Effector CD8-positive, alpha-beta T cell (primary cell): ENCODE results near the gene TAF4B.
"Not testable (repeated sequence)": the region's sequence is repeated elsewhere in the genome, so short reads cannot be mapped to it uniquely, and the experiment has no call there.

ENCODE experiments used
- DNase-seq: peaks from one replicate; lab custom pipeline; 2025; lab: John Stamatoyannopoulos, UW

TAF4B gene

DNA sequence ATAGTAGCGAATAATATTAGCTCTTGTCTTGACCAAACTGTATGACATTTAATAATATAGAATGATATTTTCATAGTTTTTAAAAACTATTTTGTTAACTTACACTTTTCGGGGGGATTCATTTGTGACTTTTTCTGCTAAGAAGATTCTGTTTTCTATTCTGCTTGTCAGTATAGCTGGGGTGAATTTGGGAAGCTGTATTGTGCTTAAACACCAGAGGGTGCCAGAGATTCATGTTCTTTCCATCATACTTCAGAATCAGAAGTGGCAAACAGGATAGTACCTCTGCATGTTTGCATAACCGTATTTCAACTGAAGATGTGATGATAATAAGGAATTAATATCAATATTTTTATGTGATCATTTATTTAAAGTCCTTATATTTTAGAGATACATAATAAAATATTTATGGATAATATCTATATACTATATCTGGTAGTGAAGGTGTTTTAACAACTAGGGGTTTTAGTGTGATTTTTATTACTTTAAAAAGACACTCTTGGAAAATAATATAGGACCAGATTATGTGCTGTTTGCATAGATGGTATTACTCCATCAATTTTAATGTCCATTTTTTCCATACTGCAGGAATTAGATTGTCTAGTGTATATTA lies 81.0 kb downstream of the TAF4B start:
- DNase-seq = no peak

DNA sequence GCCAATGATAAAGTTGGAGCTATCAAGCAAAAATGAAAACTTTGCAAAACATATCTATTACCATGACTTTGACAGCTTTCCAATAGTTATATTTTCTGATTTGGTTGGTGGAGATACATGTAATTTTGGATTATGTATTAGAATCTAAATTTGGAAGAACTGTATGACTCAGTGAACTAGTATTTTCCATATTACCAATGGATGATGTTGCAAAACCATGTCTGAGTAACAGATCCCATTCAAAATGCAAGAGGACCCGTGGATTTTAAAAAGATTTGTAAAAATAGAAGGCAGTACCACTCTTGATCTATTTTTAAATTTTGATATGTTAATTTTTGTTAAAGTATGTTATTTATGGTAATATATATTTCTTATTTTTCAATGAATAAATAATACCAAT lies 83.0 kb downstream of the TAF4B start:
- no peak for DNase-seq

DNA sequence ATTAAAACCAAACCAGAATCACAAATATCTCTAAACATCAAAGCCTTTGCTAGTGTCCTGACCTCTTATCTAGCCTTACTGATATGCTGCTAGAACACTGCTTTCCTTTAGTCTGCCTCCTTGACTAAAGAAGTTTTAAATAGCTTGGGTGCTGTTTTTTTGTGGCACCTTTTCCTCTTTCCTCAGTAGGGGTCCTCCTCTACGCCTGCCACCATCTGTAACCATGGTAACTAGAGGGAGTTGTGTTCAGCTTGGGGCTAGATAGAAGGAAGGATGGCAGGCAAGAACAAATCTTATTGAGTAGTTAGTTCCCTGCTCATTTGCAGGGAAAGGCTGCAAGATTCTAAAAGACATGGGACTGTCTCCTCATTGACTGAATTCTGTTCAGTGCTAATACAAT lies 86.0 kb downstream of the TAF4B start:
- DNase-seq = no peak

DNA sequence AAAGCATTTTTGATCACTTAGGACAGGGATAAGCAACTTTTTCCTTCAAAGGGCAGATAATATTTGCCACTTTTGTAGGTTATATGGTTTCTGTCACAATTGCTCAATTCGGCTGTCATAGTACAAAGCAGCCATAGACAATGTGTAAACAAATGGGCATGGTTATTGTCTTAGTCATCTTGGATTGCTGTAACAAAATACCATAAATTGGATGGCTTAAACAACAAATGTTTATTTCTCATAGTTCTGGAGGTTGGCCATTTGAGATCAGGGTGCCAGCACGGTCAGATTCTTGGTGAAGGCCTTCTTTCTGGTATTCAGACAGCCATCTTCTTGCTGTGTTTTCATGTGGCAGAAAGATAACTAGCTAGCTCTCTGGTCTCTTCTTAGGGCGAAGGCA lies 91.2 kb downstream of the TAF4B start:
- no peak for DNase-seq

DNA sequence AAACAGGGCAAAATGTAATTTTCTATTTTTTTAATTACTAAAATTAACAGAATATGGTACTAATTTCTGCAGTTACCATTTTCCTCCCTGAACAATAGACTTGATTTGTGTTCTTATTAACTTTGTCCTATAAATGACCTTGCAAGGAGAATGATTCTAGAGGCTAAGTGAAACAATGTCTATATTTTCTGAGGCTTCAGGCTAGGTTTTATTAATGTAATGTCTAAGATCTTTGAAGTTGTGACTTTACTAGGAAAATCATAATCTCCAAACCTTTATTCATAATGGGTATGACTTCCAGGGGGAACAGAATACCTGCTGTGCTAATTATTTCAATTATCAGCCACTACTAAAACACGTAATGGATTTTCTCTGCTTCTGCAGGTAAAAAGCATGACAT lies 94.4 kb downstream of the TAF4B start:
- no peak for DNase-seq

DNA sequence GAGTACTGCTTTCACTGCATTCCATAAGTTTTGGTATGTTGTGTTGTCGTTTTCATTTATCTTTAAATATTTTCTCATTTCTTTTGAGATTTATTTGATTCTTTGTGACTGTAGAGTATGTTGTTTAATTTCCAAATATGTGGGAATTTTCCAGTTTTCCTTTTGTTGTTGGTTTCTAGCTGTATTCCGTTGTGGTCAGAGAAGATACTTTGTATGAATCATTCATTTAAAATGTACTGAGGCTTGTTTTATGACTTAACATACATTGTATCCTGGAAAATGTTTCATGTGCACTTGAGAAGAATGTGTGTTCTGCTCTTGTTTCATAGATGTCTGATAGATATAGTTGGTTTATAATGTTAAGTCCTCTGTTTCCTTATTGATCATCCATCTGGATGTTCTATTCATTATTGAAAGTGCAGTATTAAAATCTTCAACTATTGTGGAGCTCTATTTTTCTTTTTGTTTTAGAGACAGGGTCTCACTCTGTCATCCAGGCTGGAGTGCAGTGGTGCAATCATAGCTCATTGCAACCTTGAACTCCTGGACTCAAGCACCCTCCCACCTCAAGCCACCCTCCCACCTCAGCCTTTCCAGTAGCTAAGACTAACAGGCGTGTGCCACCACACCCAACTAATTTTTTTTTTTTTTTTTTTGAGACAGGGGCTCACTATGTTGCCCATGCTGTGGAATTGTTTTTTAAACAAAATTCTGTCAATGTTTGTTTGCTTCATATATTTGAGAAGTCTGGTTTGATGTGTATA lies 96.8 kb downstream of the TAF4B start:
- no peak for DNase-seq

DNA sequence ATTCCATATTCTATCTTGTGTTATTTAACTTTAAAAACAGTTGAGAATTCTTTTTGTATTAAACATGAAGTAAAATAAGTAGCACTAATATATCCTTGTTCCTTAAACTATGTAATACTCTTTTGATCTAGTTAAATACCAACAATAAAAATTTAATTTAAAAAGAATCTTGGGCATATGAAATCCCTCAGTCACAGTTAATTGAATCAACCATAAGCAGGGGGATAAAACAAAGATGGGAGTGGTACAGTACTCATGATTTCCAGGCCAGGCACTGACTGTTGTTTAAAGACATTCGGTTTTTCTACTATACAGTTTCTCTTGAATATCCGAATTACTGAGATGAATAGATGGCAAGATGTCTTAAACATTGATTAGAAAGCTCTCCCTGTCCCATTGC lies 99.5 kb downstream of the TAF4B start:
- DNase-seq = no peak

DNA sequence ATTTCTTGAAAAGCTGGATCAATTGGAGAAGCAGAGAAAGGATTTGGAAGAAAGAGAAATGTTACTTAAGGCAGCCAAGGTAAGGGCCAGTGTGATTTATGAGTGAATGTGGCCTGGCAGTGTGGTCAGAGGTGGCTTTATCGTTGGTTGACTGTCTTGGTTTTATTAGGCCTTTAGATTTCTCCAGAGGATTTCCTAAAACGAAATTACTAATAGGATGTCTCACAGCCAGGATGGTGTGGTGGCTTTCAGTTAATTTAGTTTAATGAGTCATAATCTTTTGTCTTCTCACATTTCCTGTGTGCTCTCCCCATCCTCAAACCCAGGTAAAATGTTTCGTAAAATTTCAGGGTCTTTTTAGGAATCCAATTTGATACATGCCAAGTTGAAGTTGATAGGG lies 100.8 kb downstream of the TAF4B start:
- DNase-seq = no peak

DNA sequence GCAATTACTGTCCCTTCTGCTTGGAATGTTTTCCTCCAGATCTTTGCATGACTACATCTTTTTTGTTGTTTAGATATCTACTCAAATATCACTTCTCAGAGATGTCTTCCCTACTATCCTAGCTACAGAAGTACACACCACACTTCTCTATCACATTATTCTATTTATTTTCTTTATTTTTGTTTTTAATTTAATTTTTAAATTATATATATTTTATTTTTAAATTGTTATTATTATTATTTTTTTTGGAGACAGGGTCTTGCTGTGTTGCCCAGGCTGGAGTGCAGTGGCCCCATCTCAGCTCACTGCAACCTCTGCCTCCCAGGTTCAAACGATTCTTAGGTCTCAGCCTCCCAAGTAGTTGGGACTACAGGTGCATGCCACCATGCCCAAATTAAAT lies 106.7 kb downstream of the TAF4B start:
- DNase-seq = no peak

DNA sequence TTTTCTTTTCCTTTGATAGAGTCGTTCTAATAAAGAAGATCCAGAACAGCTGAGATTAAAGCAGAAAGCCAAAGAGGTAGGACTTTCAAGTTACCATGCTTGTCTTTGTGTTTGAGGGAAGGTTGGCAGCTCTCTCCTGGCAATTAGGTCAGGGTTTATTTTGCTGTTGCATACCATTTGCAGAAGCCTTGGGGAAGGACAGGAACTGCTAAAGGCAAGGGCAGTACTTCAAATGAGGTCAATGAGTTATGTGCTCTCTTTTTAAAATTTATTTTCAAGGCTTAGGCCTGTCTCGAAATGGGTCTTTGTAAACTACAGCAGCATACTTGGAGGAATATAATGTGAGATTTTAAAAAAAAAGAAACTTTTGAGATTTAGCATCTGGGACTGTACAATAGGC lies 108.9 kb downstream of the TAF4B start:
- DNase-seq = no peak

DNA sequence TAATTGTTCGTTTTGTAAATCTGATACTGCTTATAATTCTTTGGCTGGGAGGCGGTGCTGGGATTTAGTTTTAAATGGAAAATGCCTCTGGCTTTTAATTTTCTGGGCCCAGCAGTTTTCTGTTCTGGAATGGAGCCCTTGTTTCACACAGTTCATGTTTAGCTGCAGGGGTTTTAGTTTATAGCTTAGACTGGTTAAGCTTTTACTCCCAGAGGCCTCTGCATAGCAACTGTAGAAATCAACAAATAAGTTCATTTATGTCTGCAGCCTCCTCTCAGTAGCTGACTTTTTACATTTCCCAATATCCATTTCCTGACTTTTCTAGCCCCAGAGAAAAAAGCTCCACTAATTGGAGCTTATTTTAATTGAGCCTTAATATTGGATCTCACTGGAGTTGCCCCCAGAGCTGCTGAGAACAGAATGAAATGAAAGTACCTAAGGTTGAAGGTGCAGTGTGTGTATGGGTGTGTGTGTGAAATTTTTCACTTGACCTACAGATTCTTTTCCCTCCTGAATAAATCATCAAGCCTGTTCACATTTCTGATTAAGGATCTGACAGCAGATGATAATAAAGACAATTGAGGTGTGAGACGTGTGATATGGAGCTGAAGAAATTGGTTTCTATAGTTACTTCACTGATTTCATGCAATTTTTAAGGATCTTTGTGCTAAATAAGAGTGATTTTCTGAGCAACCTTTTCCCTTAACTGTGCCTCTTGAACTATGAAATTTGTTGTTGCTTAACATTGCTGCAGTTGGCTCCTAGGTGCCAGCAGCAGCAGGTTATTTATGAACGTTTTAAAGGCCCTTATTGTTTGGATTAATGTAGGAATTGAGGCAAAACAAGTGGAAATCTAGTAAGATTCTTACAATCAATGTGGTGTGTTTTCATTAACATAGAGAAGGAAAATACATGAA lies 109.6 kb downstream of the TAF4B start:
- DNase-seq = no peak

DNA sequence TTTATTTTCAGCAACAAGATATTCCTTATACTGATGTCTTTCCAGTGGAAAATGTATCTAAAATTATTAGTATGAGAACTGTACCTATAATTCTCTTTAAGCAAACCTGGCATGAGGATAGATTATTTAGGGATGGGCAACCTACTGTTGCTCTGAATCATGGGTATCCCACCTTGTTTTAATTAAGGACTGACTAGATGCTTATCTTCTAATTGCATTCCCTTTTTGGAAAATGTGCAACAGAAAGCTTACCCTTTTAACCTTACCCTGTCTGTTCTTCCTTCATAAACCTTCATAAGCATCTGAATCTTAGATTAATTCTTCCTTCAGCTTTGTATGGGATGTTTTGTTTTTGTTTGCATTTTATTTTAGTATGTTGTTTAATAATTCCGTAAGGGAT lies 110.3 kb downstream of the TAF4B start:
- DNase-seq = no peak

DNA sequence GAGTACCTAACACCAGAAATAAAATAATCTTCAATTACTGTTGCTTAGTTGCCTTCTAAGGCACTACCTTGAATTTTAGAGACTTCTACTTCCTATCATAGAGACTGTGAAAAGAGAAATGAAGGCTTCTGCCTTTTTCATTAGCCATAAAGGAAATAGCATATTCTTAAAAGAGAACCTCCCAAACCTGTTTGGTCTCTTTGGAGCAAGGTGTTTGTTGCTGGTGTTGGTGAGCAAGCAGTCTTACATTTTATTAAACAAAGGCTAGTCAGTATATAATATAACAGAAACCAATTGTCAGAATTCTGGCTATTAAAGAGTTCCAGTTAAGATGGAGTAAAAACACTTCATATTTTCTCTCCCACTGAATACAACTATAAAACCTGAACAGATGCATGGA lies 116.4 kb downstream of the TAF4B start:
- no peak for DNase-seq

DNA sequence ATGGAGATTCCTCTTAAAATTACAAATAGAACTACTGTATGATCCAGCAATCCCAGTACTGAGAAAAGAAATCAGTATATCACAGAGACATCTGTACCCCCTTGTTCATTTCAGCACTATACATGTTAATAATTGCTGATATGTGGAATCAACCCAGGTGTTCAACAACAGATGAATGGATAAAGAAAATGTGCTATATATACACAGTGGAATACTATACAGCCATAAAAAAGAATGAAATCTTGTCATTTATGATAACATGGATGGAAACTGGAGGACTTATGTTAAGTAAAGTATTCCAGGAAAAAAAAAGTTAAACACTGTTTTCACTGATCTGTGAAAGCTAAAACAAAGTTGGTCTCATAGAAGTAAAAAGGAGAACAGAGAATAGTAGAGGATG lies 124.7 kb downstream of the TAF4B start:
- DNase-seq = no peak

DNA sequence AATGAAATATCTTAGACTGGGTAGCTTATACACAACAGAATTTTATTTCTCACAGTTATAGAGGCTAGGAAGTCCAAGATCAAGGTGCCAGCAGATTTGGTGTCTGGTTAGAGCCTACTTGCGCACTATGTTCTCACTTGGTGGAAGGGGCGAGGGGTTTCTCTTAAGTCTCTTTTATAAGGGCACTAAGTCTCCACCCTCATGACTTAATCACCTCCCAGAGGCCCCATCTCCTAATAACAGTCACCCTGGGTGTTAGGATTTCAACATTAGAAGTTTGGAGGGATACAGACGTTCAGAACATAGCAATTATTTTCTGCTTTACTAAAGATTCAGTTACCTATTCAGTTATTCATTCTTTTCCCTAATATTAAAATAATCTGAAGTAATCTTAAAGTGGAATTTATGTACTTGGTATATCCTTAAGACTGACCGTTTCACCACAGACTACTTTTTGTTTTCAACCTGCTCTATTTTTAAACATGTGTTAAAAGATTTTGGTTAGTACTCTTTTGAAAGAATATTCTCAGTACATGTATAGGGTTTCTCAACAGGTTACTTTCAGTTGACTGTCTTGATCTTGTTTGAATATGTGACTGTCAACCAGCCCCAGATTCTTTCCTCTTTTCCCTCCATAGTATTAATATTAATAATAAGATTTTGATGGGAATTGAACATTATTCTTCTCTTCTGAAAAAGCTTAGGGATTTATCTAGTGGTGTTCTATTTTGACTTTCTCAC lies 130.0 kb downstream of the TAF4B start:
- DNase-seq = no peak

DNA sequence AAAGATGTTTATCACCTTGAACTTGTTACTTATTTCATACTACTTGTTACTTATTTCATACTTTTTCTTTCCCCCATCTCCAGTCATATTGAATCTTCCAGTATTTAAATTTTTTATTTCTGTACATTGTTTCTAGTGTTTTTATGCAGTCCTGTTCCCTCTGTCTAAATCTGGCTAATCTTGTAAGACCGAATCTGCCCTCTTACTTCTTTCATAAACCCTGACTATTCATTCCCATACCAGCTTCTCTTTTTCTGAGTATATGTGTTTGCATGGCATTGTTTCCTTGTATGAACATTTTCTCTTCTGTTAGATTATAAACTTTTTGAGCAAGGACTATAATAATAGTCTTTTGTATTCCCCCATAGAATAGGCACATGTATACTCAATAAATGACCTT lies 131.7 kb downstream of the TAF4B start:
- DNase-seq = no peak

DNA sequence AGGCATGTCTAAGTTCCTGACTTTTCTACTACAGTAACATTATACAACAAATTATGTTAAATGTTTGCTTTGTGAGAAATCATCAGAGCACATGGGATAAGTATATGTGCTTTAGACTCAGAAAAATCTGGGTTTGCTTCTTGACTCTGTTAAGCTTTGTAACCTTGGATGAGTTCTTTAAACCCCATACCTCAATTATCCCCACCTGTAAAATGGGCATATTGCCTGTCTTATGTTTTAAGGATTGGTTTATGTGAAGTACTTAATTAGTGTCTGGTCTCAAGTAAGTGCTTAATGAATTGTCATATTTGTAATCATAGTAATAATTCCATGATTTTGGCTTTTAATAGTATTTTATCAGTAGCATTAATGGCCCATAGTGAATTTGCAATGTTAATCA lies 135.8 kb downstream of the TAF4B start:
- no peak for DNase-seq

DNA sequence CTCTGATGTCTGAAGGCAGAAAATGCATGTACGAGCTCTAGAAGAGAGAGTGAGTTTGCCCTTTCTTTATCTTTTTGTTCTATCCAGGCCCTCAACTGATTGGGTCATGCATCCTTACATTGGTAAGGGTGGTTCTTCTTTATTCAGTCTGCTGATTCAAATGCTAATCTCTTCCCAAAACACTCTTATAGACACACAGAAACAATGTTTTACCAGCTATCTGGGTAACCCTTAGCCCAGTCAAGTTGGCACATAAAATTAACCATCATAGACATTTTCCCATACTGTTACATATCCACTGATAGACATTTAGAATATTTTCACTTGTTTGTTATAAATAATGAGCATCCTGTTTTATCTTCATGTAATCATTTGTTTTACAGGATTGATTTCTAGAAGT lies 141.2 kb downstream of the TAF4B start:
- DNase-seq = no peak

DNA sequence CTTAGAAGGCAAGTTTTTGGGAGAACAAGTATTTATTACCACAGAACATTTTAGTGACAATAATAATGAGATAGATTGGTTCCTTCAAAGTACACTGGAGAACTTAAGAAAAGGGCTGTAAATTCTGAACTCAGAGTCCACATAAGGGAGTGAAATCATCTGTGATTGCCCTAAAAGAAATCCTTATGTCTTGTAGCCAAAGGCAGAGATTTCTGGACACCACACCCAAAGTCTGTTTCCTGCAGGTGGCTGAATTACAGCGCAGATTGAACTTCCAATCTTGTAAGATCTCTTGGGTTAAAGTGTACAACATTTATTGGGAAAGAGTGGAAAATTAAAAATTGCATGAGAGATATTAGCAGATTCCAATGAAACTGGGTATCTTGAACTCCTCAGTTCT lies 143.8 kb downstream of the TAF4B start:
- DNase-seq = no peak

DNA sequence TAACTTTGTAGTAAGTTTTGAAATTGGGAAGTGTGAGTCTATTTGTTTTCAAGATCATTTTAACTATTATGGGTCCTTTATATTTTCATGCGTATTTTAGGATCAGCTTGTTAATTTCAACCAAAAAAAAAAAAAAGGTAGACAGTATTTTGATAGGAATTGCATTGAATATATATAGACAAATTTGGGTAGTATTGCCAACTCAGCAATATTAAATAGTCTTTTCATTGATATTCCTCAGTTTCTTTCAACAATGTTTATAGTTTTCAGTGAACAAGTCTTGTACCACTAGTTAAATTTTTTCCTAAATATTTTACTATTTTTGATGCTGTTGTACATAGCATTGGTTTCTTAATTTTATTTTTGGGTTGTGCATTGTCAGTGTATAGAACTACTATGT lies 149.9 kb downstream of the TAF4B start:
- DNase-seq = no peak

DNA sequence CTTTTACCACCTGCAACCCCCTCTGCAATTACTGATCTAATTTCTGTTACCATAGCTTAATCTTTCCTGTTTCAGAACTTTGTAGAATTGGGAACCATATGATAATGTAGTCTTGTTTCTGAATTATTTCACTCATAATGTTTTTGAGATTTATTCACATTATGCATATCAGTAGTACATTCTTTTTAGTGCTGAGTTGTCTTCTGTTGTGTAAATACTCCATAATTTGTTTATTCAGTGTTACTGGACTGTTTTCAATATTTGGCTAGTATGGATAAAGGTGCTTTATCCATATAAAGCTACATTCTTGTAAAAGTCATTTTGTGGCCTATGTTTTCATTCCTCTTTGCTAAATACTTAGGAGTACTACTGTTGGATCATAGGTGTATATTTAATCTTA lies 152.5 kb downstream of the TAF4B start:
- DNase-seq = no peak

DNA sequence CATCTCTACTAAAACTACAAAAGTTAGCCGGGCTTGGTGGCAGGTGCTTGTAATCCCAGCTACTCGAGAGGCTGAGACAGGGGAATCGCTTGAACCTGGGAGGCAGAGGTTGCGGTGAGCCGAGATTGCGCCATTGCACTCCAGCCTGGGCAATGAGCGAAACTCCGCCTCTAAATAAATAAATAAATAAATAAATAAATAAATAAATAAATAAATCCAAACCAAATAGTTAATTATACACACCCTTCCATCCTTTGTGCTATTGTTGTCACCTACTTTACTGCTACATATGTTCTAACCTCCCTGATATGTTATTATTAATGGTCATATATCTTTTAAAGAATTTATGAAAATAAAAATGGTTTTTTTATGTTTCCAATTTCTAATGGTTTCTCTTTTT lies 155.3 kb downstream of the TAF4B start:
- DNase-seq = not testable (repeated sequence)
